ENCODE measurements around the gene FBRSL1. TPM values are rescaled to one million over a fixed set of nuclear protein-coding genes. Genes with fewer than 3 reads are reported as not detected.
"Not testable (repeated sequence)": the region's sequence is repeated elsewhere in the genome, so short reads cannot be mapped to it uniquely, and the experiment has no call there.

The FBRSL1 gene
- total RNA-seq, 1 donor from 2014 or later: 3.6 TPM

GRCh38 chr12:132453361-132454192 lies 36.4 kb upstream of the FBRSL1 start:
- no peak for DNase-seq (ENCODE audit: low read depth in 2 of 2)

- no peak for DNase-seq (ENCODE audit: low read depth in 2 of 2)
Measured at GRCh38 chr12:132454193-132454932, 35.6 kb upstream of the FBRSL1 start.

GRCh38 chr12:132454933-132455418 lies 35.0 kb upstream of the FBRSL1 start:
- no peak for DNase-seq (ENCODE audit: low read depth in 2 of 2)

DNA sequence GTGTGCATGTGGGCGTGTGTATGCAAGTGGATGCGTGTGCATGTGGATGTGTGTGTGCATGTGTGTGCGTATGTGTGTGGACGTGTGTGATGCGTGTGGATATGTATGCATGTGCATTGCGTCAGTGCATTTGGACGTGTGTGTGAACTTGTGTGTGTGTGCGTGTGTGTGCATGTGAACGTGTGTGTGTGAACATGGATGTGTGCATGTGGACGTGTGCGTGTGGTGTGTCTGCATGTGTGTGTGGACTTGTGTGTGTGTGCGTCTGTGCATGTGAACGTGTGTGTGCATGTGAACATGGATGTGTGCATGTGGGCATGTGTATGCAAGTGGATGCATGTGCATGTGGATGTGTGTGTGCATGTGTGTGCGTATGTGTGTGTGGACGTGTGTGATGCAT lies 34.4 kb upstream of the FBRSL1 start:
- no peak for DNase-seq (ENCODE audit: low read depth in 2 of 2)

- no peak for DNase-seq (ENCODE audit: low read depth in 2 of 2)
Measured at GRCh38 chr12:132456186-132456943, 33.6 kb upstream of the FBRSL1 start.

GRCh38 chr12:132456944-132457495 lies 32.9 kb upstream of the FBRSL1 start:
- DNase-seq (ENCODE audit: low read depth in 2 of 2): no peak

DNA sequence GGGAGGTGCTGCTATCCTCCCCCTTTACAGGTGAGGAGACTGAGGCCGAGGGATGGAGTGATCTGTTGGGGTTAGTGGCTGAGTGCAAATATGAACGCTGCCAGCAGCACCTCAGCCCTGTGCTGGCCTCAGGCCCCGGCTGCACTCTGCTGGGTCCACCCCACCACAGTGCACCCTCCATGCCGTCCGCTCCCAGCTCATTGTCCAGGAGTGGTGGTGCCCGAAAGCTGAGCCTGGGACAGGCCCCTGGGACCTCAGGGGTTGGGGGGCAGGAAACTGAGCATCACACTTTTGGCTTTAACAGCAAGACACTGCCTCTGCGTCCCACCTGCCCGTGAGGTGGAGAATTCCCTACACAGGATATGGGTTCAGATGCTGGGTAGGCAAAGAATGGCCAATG lies 31.5 kb upstream of the FBRSL1 start:
- DNase-seq (ENCODE audit: low read depth in 2 of 2): no peak

DNA sequence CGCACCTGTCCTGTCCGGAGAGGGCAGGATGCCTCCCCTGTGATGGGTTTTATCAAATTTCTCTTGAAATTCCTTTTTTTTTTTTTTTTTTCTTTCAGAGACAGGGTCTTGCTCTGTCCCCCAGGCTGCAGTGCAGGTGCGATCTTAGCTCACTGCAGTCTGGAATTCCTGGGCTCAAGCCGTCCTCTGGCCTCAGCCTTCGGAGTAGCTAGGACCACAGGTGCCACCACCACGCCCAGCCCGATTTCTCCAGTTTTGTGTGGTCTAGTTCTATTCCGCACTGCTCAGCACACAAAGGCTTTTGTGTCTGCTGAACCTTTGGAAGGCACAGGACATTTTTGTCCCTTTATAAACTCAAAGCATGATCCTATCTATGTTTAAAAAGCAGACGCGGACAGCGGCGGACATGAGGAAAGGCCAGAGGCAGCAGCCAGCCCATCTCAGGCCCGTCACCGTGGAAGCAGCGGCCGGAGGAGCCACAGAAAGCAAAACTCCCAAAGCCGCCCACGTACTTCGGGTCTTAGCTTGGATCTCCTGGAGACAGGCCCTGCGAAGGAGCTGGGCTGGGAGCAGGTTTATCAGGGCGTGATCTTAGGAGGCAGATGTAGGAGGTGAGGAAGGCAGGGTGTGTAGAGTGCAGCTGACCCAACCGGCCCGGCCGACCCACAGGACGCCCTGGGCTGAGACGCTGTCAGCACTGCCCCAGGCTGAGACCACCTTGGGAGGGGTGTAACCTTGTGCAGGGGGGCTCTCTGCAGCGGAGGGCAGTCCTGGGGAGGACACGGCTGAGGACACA lies 30.9 kb upstream of the FBRSL1 start:
- DNase-seq (ENCODE audit: low read depth in 2 of 2): no peak

GRCh38 chr12:132460571-132460970 lies 29.4 kb upstream of the FBRSL1 start:
- DNase-seq (ENCODE audit: low read depth in 2 of 2): peak in 1 of 2 donors; percentile 29

- no peak for DNase-seq (ENCODE audit: low read depth in 2 of 2)
Measured at GRCh38 chr12:132461526-132461925, 28.4 kb upstream of the FBRSL1 start.

GRCh38 chr12:132462788-132463187 lies 27.2 kb upstream of the FBRSL1 start:
- DNase-seq (ENCODE audit: low read depth in 2 of 2): no peak

DNA sequence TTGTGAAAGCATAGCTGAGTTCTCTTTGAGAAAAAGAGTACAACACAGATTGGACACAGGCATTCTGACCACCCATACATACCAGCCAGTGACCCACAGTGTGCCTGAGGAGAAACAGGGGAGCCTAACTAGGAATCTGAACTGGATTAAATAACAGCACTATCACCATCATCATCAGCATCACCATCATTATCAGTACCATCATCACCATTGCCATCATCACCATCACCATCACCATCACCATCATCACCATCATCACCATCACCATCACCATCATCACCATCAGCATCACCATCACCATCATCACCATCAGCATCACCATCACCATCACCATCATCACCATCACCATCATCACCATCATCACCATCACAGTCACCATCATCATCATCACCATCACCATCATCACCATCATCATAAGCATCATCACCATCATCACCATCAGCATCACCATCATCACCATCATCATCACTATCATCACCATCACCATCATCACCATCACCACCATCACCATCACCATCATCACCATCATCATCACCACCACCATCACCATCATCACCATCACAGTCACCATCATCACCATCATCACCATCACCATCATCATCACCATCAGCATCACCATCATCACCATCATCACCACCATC lies 26.5 kb upstream of the FBRSL1 start:
- not testable (repeated sequence) for DNase-seq (ENCODE audit: low read depth in 2 of 2)

- not testable (repeated sequence) for DNase-seq (ENCODE audit: low read depth in 2 of 2)
Measured at GRCh38 chr12:132464304-132464703, 25.6 kb upstream of the FBRSL1 start.

DNA sequence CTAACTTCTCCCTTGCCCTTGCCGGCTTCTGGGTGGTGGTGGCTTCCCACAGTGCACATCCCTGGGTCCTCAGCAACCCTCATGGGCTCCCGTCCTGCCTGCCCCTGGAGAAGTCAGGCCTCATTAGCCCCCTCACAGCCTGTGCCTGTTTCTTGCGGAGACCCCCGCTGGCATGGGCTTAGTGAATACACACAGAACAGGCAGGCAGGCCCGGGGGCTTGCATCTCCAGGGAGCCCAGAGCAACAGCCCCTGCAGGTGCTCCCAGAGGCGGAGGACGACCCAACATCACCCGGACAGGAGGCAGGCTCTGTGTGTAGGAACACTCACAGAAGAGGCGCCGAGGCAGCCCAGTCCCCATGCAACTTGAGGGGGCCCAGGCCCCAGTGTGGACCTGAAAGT lies 25.1 kb upstream of the FBRSL1 start:
- no peak for DNase-seq (ENCODE audit: low read depth in 2 of 2)

GRCh38 chr12:132465269-132466190 lies 24.4 kb upstream of the FBRSL1 start:
- DNase-seq (ENCODE audit: low read depth in 2 of 2): no peak

DNA sequence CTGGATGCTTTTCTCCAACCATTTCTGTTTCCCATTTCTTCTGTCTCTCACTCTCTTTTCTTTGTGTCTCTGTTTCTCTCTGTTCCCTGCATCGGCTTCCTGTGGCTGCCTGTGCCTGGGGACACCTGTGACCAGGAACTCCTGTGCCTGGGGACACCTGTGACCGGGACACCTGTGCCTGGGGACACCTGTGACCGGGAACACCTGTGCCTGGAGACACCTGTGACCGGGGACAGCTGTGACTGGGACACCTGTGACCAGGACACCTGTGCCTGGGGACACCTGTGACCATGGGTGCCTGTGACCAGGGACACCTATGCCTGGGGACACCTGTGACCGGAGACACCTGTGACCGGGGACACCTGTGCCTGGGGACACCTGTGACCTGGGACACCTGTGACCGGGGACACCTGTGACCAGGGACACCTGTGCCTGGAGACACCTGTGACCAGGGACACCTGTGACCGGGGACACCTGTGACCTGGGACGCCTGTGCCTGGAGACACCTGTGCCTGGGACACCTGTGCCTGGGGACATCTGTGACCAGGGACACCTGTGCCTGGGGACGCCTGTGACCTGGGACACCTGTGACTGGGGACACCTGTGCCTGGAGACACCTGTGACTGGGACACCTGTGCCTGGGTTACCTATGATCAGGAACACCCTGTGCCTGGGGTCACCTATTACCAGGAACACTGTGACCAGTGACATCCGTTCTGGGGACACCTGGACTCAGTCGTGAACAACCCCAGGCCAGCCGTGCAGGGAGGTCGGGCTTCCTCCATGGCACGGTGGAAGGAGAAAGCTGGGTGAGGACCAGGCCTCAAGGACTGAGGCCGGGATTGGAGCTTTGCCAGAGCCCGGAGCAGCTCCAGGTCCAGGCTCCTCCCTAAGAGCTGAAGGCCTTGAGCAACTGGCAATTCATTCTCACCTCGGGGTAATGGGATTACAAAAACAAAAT lies 23.4 kb upstream of the FBRSL1 start:
- no peak for DNase-seq (ENCODE audit: low read depth in 2 of 2)

- DNase-seq (ENCODE audit: low read depth in 2 of 2): no peak
Measured at GRCh38 chr12:132467511-132467910, 22.4 kb upstream of the FBRSL1 start.

DNA sequence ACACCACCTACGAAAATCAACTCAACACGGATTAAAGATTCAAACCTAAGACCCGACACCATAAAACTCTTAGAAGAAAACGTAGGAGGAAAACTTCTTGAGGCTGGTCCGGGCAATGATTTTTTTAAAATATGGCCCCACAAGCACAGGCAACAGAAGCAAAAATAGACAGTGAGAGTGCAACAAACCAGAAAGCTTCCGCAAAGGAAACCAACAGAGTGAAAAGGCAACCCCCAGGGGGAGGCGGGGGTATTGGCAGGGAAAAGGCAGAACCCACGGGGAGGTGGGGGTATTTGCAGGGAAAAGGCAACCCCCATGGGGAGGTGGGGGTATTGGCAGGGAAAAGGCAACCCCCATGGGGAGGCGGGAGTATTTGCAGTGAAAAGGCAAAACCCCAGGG lies 20.5 kb upstream of the FBRSL1 start:
- no peak for DNase-seq (ENCODE audit: low read depth in 2 of 2)

Data from lung microvascular endothelial cell (primary cell).